Measurements from ENCODE around the gene SLC38A10. TPM values are rescaled to one million over a fixed set of nuclear protein-coding genes. Genes with fewer than 3 reads are reported as not detected.
"Not testable (repeated sequence)": the region's sequence is repeated elsewhere in the genome, so short reads cannot be mapped to it uniquely, and the experiment has no call there.

Gene SLC38A10
- total RNA-seq, 1 donor from 2014 or later = 105 TPM

GRCh38 chr17:81311946-81312345 is 16.8 kb upstream of the SLC38A10 start:
- Mint-ChIP-seq H3K27me3 (peaks cover 6% of the 10 kb centered on the region), H3K9me3 (no peaks in the 10 kb centered on the region), H3K4me1 (peaks cover 2% of the 10 kb centered on the region), H3K27ac (no peak overlapping the region), H3K4me3 (no peak overlapping the region), H3K36me3 (ENCODE audit: low read depth) (no peaks in the 10 kb centered on the region)
- intact Hi-C loops (cut with micrococcal nuclease) = no loop called here
- no peak for DNase-seq

- intact Hi-C loops (cut with micrococcal nuclease) = no loop called here
- H3K4me3 Mint-ChIP-seq = no peak overlapping the region
- peaks cover 2% of the 10 kb centered on the region for H3K4me1 Mint-ChIP-seq
- no peak for DNase-seq
- H3K27ac Mint-ChIP-seq = no peak overlapping the region
- H3K27me3 Mint-ChIP-seq = peaks cover 6% of the 10 kb centered on the region
- no peaks in the 10 kb centered on the region for H3K36me3 Mint-ChIP-seq (ENCODE audit: low read depth)
- no peaks in the 10 kb centered on the region for H3K9me3 Mint-ChIP-seq
These were observed 15.9 kb upstream of the SLC38A10 start for GRCh38 chr17:81310949-81311550.

DNA sequence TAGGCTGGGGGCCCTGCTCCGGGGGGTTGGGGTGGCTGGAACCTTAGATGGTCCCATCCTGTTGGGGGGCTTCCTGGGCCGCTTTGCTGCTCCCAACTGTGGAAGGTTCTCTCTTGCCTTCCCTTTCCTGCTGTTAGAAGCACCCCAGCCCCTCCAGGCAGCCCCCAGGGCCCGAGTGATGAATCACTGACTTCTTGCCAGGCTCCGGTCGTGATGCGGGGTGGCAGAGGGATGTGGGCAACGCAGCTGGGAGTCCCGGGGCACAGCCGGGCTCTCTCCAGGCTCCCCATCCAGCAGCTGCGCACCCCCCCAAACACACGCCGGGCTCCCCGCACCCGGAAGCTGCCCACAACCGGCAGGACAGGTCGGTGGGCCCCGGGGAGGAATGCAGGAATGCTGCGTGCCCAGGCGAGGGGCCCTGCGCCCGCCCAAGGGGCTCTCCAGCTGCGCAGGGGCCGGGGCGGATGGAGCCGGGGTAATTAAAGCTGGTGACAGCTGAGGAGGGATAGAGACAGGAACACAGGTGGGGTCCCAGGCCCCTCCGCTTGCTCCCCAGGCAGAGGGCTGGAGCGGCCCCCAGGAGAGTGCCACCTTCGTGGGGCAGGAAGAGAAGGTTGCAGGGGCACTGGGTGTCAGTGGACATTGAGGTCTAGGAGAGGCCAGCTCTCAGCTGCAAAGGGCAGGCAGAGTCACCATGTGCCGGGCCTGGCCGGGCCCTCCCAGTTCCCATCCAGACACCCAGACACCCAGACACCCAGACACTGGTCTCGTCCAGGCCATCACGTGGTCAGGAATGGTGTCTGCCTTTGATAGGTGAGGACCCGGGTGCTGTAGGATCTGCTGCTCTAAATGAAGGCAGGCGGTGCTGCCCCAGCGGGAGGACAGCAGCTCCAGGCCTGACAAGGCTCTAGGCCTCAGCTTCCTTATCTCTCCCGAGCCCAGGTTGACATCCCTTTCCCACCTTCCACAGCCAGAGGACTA is 15.0 kb upstream of the SLC38A10 start:
- H3K4me1 Mint-ChIP-seq = peaks cover 2% of the 10 kb centered on the region
- intact Hi-C loops (cut with micrococcal nuclease) = no loop called here
- DNase-seq = no peak
- H3K36me3 Mint-ChIP-seq (ENCODE audit: low read depth) = no peaks in the 10 kb centered on the region
- no peaks in the 10 kb centered on the region for H3K9me3 Mint-ChIP-seq
- no peak overlapping the region for H3K4me3 Mint-ChIP-seq
- H3K27me3 Mint-ChIP-seq = peaks cover 6% of the 10 kb centered on the region
- no peak overlapping the region for H3K27ac Mint-ChIP-seq

- Mint-ChIP-seq H3K9me3 (no peaks in the 10 kb centered on the region), H3K36me3 (ENCODE audit: low read depth) (no peaks in the 10 kb centered on the region), H3K27ac (no peak overlapping the region), H3K27me3 (peaks cover 6% of the 10 kb centered on the region), H3K4me1 (peaks cover 2% of the 10 kb centered on the region), H3K4me3 (no peak overlapping the region)
- DNase-seq = peak; percentile 80
- intact Hi-C loops (cut with micrococcal nuclease) = no loop called here
These were observed 14.2 kb upstream of the SLC38A10 start for GRCh38 chr17:81309140-81309858.

DNA sequence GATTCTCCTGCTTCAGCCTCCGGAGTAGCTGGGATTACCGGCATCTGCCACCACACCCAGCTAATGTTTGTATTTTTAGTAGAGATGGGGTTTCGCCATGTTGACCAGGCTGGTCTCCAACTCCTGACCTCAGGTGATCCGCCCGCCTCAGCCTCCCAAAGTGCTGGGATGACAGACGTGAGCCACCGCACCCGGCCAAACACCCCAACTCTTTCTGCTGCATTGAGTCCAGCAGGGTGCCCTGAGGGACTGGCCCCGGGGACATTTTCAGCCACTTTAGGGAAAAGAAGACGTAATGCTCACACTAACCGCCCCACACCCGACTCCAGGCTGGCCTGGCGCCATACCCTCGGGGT is 13.7 kb upstream of the SLC38A10 start:
- H3K9me3 Mint-ChIP-seq; H3K4me3 Mint-ChIP-seq; H3K27ac Mint-ChIP-seq; H3K4me1 Mint-ChIP-seq; intact Hi-C loops (cut with micrococcal nuclease); DNase-seq; H3K36me3 Mint-ChIP-seq (ENCODE audit: low read depth); H3K27me3 Mint-ChIP-seq: not testable (repeated sequence)

DNA sequence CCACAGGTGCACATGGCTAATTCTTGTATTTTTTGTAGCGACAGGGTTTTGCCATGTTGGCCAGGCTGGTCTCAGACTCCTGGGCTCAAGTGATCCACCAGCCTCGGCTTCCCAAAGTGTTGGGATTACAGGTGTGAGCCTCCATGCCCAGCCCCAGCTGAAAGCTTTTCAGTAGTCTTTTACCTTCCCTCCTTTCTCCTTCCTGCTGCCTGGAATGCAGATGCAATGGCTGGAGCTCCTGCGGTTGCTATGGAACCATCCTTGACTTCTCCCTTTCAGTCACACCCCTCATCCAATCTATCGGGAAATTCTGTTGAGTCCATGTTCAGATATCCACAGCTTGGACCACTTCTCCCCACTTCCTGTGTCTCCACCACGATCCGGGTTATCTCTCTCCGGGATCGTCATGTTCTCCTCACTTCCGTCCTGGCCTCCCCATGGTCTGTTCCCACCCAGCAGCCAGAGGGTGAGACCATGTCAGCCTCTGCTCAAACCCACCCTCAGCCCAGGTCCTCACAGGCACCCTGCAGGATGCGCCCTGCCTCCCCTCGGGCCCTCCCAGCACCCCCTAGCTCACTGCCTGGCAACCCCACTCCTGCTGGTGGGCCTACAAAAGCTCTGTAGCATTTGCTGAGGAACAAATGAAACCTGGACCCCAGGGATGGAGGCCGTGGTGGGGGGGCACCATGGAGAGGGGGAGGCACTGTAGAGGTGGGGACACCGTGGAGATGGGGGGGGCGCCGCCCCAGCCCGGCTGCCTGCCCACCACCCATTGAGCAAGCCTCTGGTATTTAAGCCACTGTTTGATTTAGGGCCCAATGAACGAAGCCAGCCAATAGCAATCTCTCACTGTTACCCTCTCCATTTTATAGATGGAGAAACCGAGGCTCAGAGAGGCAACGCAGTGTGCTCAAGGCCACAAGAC is 12.8 kb upstream of the SLC38A10 start:
- intact Hi-C loops (cut with micrococcal nuclease) = no loop called here
- no peaks in the 10 kb centered on the region for H3K36me3 Mint-ChIP-seq (ENCODE audit: low read depth)
- no peak for DNase-seq
- H3K27me3 Mint-ChIP-seq = peaks cover 6% of the 10 kb centered on the region
- H3K4me1 Mint-ChIP-seq = peaks cover 2% of the 10 kb centered on the region
- no peaks in the 10 kb centered on the region for H3K9me3 Mint-ChIP-seq
- no peak overlapping the region for H3K27ac Mint-ChIP-seq
- H3K4me3 Mint-ChIP-seq = no peak overlapping the region

DNA sequence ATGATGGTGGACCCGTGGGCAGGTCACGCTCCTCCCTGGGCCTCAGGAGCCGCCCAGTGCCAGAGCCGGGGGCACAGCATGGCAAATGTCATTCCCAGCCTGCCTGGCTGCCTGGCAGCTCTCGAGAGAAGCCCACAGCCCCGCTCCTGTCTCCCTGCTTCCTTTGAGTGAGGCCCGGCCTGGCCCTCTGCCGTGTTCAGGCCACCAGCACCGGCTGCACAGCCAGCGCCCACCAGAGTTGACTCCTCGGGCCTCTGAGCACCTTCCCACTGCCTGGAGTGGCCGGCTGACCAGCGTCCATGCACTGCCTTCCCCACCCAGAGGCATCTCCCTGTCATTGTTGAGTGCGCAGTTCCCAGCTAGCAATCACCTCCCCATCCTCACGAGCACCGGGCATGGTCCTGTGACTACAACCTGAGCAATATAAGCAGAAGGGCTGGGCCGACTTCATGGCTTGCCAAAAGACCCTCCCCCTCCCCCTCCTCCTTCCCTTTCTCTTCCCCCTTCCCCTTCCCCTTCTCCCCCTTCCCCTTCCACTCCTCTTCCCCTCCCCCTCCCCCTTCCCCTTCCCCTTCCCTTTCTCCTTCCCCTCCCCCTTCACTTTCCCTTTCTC is 11.9 kb upstream of the SLC38A10 start:
- H3K36me3 Mint-ChIP-seq (ENCODE audit: low read depth) = no peaks in the 10 kb centered on the region

DNA sequence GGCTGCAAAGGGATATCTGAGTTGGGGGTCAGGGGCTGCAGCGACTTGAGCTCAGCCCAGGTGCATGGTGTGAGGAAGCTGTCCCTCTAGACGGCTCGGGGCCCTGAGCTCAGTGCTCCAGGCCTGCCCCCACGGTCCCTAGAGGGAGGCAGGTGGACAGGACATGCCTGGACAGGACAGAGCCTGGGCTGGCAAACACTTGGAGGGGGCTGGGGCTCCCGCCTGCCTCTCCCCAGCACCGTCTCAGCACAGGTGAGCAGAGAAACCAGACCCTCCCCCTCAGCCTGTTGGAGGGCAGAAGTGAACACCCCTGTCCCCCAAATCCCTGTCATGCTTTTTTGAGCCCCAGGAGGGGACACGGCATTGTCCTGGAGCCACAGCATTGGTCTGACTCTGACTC is 11.4 kb upstream of the SLC38A10 start:
- Mint-ChIP-seq H3K27me3 (peaks cover 6% of the 10 kb centered on the region), H3K9me3 (no peaks in the 10 kb centered on the region), H3K36me3 (ENCODE audit: low read depth) (no peaks in the 10 kb centered on the region), H3K27ac (no peak overlapping the region), H3K4me1 (peaks cover 2% of the 10 kb centered on the region), H3K4me3 (no peak overlapping the region)
- no peak for DNase-seq
- intact Hi-C loops (cut with micrococcal nuclease) = no loop called here

More for the DNA sequence above, 11.9 kb upstream of the SLC38A10 start:
- Mint-ChIP-seq H3K4me3 (no peak overlapping the region), H3K27me3 (peaks cover 6% of the 10 kb centered on the region), H3K9me3 (no peaks in the 10 kb centered on the region), H3K4me1 (peaks cover 2% of the 10 kb centered on the region), H3K27ac (no peak overlapping the region)
- DNase-seq = no peak
- intact Hi-C loops (cut with micrococcal nuclease) = no loop called here

DNA sequence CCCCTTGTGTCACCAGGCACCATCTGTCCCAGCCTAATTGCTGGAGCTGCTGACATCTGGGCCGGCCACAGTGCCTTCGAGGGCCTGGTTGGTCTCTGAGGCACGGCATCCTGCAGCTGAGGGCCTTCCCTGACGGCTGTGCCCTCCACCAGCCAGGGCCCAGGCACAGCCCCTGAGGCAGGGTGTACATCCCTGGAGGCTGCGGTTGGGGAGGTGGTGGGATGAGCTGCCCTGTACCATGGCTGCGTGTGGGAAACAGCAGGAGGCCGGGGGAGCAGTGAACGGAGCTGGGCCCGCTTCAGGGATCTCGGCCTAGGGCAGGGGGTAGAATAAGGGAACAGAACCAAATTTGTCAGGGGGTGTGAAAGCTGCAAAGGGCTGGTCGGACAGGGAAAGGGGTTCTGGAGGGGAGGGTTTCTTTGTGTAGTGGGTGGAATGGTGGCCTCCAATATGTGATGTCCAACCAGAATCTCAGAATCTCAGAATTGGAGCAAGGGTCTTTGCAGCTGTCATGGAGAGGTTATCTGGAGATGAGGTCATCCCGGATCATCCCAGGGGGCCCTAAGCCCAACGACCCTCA is 10.0 kb upstream of the SLC38A10 start:
- no peaks in the 10 kb centered on the region for H3K9me3 Mint-ChIP-seq
- DNase-seq = no peak
- no peak overlapping the region for H3K27ac Mint-ChIP-seq
- intact Hi-C loops (cut with micrococcal nuclease) = no loop called here
- H3K4me1 Mint-ChIP-seq = peaks cover 5% of the 10 kb centered on the region
- H3K4me3 Mint-ChIP-seq = no peak overlapping the region
- no peaks in the 10 kb centered on the region for H3K36me3 Mint-ChIP-seq (ENCODE audit: low read depth)
- H3K27me3 Mint-ChIP-seq = peaks cover 4% of the 10 kb centered on the region

DNA sequence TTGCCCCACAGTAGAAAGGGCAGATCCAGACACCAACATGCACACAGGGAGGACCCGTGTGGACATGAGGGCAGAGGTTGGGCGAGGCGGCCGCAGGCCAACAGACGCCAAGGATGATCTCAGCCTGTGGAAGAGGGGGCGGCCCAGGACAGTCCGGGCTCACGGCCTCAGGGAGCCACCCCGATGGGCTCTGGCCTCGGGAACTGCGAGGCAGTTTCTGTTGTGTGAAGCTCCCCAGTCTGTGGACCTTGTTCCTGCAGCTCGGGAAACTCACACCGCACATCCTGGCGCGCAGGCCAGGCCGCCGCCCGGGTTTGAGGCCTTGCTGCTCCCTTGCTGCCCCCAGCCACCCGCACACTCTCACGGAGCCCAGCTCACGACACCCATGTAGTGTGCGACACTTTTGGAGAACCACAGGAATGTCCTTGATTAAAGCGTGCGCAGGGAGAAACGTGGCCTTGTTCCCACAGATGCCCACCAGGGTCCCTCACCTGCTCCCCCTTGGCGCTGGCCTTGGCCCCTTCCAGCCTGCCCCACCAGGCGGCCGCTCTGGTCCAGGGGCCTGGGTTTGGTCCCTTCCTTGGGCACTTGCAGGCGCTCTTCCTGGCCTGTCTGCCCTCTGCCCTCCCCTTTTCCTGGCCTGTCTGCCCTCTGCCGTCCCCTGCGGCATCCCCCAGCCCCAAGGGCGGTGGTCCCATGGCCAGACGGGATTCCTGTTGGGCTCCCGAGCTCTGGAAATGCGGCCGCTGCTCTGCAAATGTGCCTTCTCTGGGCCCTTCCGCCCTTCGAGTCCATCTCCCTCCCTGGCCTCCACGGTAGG is 9.3 kb upstream of the SLC38A10 start:
- peaks cover 4% of the 10 kb centered on the region for H3K27me3 Mint-ChIP-seq
- peaks cover 5% of the 10 kb centered on the region for H3K4me1 Mint-ChIP-seq
- H3K9me3 Mint-ChIP-seq = no peaks in the 10 kb centered on the region
- no peak overlapping the region for H3K4me3 Mint-ChIP-seq
- no peak overlapping the region for H3K27ac Mint-ChIP-seq
- no peaks in the 10 kb centered on the region for H3K36me3 Mint-ChIP-seq (ENCODE audit: low read depth)
- no peak for DNase-seq
- intact Hi-C loops (cut with micrococcal nuclease) = no loop called here

GRCh38 chr17:81303385-81303784 is 8.3 kb upstream of the SLC38A10 start:
- intact Hi-C loops (cut with micrococcal nuclease) = no loop called here
- Mint-ChIP-seq H3K4me1 (peaks cover 3% of the 10 kb centered on the region), H3K4me3 (no peak overlapping the region), H3K9me3 (no peaks in the 10 kb centered on the region), H3K36me3 (ENCODE audit: low read depth) (no peaks in the 10 kb centered on the region), H3K27me3 (no peaks in the 10 kb centered on the region), H3K27ac (no peak overlapping the region)
- DNase-seq = no peak

GRCh38 chr17:81302861-81303333 is 7.8 kb upstream of the SLC38A10 start:
- Mint-ChIP-seq H3K4me3 (no peak overlapping the region), H3K4me1 (peaks cover 3% of the 10 kb centered on the region), H3K27me3 (no peaks in the 10 kb centered on the region), H3K27ac (no peak overlapping the region), H3K36me3 (ENCODE audit: low read depth) (no peaks in the 10 kb centered on the region), H3K9me3 (no peaks in the 10 kb centered on the region)
- no peak for DNase-seq
- intact Hi-C loops (cut with micrococcal nuclease) = no loop called here

All from activated CD4-positive, alpha-beta T cell treated with anti-CD3 and anti-CD28 coated beads, Interleukin-2, amount 10 ng/mL, durations not matched to agents 24 days and 14 days (primary cell).